Stimulated activated naive B cell treated with anti-CD40 and anti-IgM and Interleukin-4, amounts not matched to agents 10 μg/mL and 1 μg/mL and 100 μg/mL, for 72 hours (primary cell): Measurements from ENCODE around the gene AOX1.
"Not testable (repeated sequence)": the region's sequence is repeated elsewhere in the genome, so short reads cannot be mapped to it uniquely, and the experiment has no call there.

Experiments
- ATAC-seq, 2 donors: fragments of 150-1000 bp; cut with Tn5 transposase; replicated peaks; 2 replicates each; pipeline ENCODE4 v1.10.0; 2021; ENCODE audit warnings: moderate library complexity in 1 of 2
- DNase-seq: peaks from one replicate; pipeline ENCODE4 v3.0.0; 2021
- H3K27ac Mint-ChIP-seq: one replicate; pipeline ENCODE4 v1.8.0; 2022; ENCODE audit warnings: mild to moderate bottlenecking, mixed read lengths
- H3K27me3 Mint-ChIP-seq, 2 donors: one replicate each; pipeline ENCODE4 v1.8.0; 2022; ENCODE audit warnings: mixed read lengths in 2 of 2
- H3K36me3 Mint-ChIP-seq, 2 donors: one replicate each; pipeline ENCODE4 v1.8.0; 2022; ENCODE audit warnings: mixed read lengths in 2 of 2, mild to moderate bottlenecking in 1 of 2
- H3K4me1 Mint-ChIP-seq, 2 donors: one replicate each; pipeline ENCODE4 v1.8.0; 2022; ENCODE audit warnings: mixed read lengths in 2 of 2, mild to moderate bottlenecking in 1 of 2
- H3K4me3 Mint-ChIP-seq, 2 donors: one replicate each; pipeline ENCODE4 v1.8.0; 2022; ENCODE audit warnings: mild to moderate bottlenecking in 2 of 2, mixed read lengths in 2 of 2, moderate library complexity in 1 of 2
- H3K9me3 Mint-ChIP-seq, 2 donors: one replicate each; pipeline ENCODE4 v1.8.0; 2022; ENCODE audit warnings: mixed read lengths in 2 of 2, mild to moderate bottlenecking in 1 of 2

AOX1 gene

GRCh38 chr2:200585730-200586643, at the start of gene AOX1:
Gene AOX1 (plus strand): TSS chr2:200586014. CDS start chr2:200586109, 95 bp downstream.
- no peaks in the 10 kb centered on the region for H3K9me3 Mint-ChIP-seq
- H3K4me3 Mint-ChIP-seq: peak within 1 kb of the TSS; percentile 81 to 87
- H3K27ac Mint-ChIP-seq: peak within 1 kb of the TSS; percentile 66
- DNase-seq (peak; percentile 4), ATAC-seq (peak; percentile 62 to 72)
- H3K36me3 Mint-ChIP-seq: no peaks in the 10 kb centered on the region
- H3K27me3 Mint-ChIP-seq: peaks cover 23 to 25% of the 10 kb centered on the region in 2 donors
- H3K4me1 Mint-ChIP-seq: peaks cover 3 to 7% of the 10 kb centered on the region in 2 donors

- ATAC-seq: no peak
- Mint-ChIP-seq H3K27me3 (no peaks in the 10 kb centered on the region), H3K27ac (no peak overlapping the region), H3K4me3 (no peak overlapping the region), H3K36me3 (peaks cover 14 to 16% of the 10 kb centered on the region in 2 donors), H3K9me3 (peaks cover 0 to 4% of the 10 kb centered on the region in 2 donors), H3K4me1 (no peaks in the 10 kb centered on the region)
- DNase-seq: no peak
Observed at GRCh38 chr2:200538139-200538538, 47.7 kb upstream of the AOX1 start.

- Mint-ChIP-seq H3K9me3 (peaks cover 0 to 4% of the 10 kb centered on the region in 2 donors), H3K27ac (no peak overlapping the region), H3K36me3 (peaks cover 14 to 22% of the 10 kb centered on the region in 2 donors), H3K4me3 (no peak overlapping the region), H3K4me1 (no peaks in the 10 kb centered on the region), H3K27me3 (no peaks in the 10 kb centered on the region)
- ATAC-seq (no peak), DNase-seq (no peak)
Observed at GRCh38 chr2:200540793-200541192, 45.0 kb upstream of the AOX1 start.

GRCh38 chr2:200566596-200566995, 19.2 kb upstream of the AOX1 start:
- H3K4me3 Mint-ChIP-seq, ATAC-seq, H3K4me1 Mint-ChIP-seq, H3K9me3 Mint-ChIP-seq, DNase-seq, H3K27ac Mint-ChIP-seq, H3K27me3 Mint-ChIP-seq: not testable (repeated sequence)
- H3K36me3 Mint-ChIP-seq: peaks cover 8 to 12% of the 10 kb centered on the region in 2 donors

- H3K9me3 Mint-ChIP-seq: no peaks in the 10 kb centered on the region
- DNase-seq (no peak), ATAC-seq (no peak)
- H3K4me1 Mint-ChIP-seq: no peaks in the 10 kb centered on the region
- no peak overlapping the region for H3K4me3 Mint-ChIP-seq
- H3K27ac Mint-ChIP-seq: no peak overlapping the region
- H3K27me3 Mint-ChIP-seq: no peaks in the 10 kb centered on the region
- peaks cover 6 to 12% of the 10 kb centered on the region in 2 donors for H3K36me3 Mint-ChIP-seq
Observed at GRCh38 chr2:200567932-200568331, 17.9 kb upstream of the AOX1 start.

- ATAC-seq: no peak
- no peak overlapping the region for H3K27ac Mint-ChIP-seq
- H3K9me3 Mint-ChIP-seq: peaks cover 0 to 2% of the 10 kb centered on the region in 2 donors
- no peaks in the 10 kb centered on the region for H3K27me3 Mint-ChIP-seq
- peaks cover 6 to 9% of the 10 kb centered on the region in 2 donors for H3K36me3 Mint-ChIP-seq
- H3K4me3 Mint-ChIP-seq: no peak overlapping the region
- H3K4me1 Mint-ChIP-seq: no peaks in the 10 kb centered on the region
- DNase-seq: no peak
Observed at GRCh38 chr2:200575957-200576356, 9.9 kb upstream of the AOX1 start.

GRCh38 chr2:200577027-200577426, 8.8 kb upstream of the AOX1 start:
- H3K27me3 Mint-ChIP-seq: no peaks in the 10 kb centered on the region
- no peak overlapping the region for H3K4me3 Mint-ChIP-seq
- ATAC-seq: no peak
- peaks cover 3 to 4% of the 10 kb centered on the region in 2 donors for H3K36me3 Mint-ChIP-seq
- no peak overlapping the region for H3K27ac Mint-ChIP-seq
- DNase-seq: no peak
- H3K9me3 Mint-ChIP-seq: peaks cover 0 to 2% of the 10 kb centered on the region in 2 donors
- H3K4me1 Mint-ChIP-seq: no peaks in the 10 kb centered on the region

- DNase-seq (no peak), ATAC-seq (peak; percentile 44 to 55)
- Mint-ChIP-seq H3K27ac (no peak overlapping the region), H3K27me3 (peaks cover 5 to 6% of the 10 kb centered on the region in 2 donors), H3K36me3 (peaks cover 3 to 4% of the 10 kb centered on the region in 2 donors), H3K4me1 (no peaks in the 10 kb centered on the region), H3K9me3 (peaks cover 0 to 2% of the 10 kb centered on the region in 2 donors), H3K4me3 (no peak overlapping the region)
Observed at GRCh38 chr2:200578778-200579177, 7.0 kb upstream of the AOX1 start.

GRCh38 chr2:200584639-200585038, 1.2 kb upstream of the AOX1 start:
- no peak for DNase-seq
- H3K9me3 Mint-ChIP-seq: no peaks in the 10 kb centered on the region
- H3K4me3 Mint-ChIP-seq: peak overlapping the region in 1 of 2 donors; percentile 16
- peaks cover 15 to 18% of the 10 kb centered on the region in 2 donors for H3K27me3 Mint-ChIP-seq
- H3K4me1 Mint-ChIP-seq: peaks cover 3 to 7% of the 10 kb centered on the region in 2 donors
- ATAC-seq: no peak
- H3K27ac Mint-ChIP-seq: no peak overlapping the region
- no peaks in the 10 kb centered on the region for H3K36me3 Mint-ChIP-seq

GRCh38 chr2:200585340-200585729, 479 bp upstream of the AOX1 start:
- H3K27me3 Mint-ChIP-seq: peaks cover 16 to 19% of the 10 kb centered on the region in 2 donors
- ATAC-seq (no peak), DNase-seq (no peak)
- no peaks in the 10 kb centered on the region for H3K9me3 Mint-ChIP-seq
- no peak overlapping the region for H3K27ac Mint-ChIP-seq
- no peaks in the 10 kb centered on the region for H3K36me3 Mint-ChIP-seq
- peaks cover 3 to 7% of the 10 kb centered on the region in 2 donors for H3K4me1 Mint-ChIP-seq
- H3K4me3 Mint-ChIP-seq: peak overlapping the region; percentile 81 to 87

GRCh38 chr2:200586644-200586975, 796 bp downstream of the AOX1 start:
- peaks cover 3 to 7% of the 10 kb centered on the region in 2 donors for H3K4me1 Mint-ChIP-seq
- H3K4me3 Mint-ChIP-seq: peak overlapping the region; percentile 81 to 87
- ATAC-seq: no peak
- H3K9me3 Mint-ChIP-seq: no peaks in the 10 kb centered on the region
- no peaks in the 10 kb centered on the region for H3K36me3 Mint-ChIP-seq
- H3K27ac Mint-ChIP-seq: peak overlapping the region; percentile 32
- DNase-seq: no peak
- H3K27me3 Mint-ChIP-seq: peaks cover 24 to 25% of the 10 kb centered on the region in 2 donors

GRCh38 chr2:200587007-200587616, 1.3 kb downstream of the AOX1 start:
- no peak overlapping the region for H3K27ac Mint-ChIP-seq

GRCh38 chr2:200588076-200588678, 2.4 kb downstream of the AOX1 start:
- H3K9me3 Mint-ChIP-seq: no peaks in the 10 kb centered on the region
- DNase-seq (no peak), ATAC-seq (no peak)
- H3K36me3 Mint-ChIP-seq: no peaks in the 10 kb centered on the region
- peaks cover 22 to 24% of the 10 kb centered on the region in 2 donors for H3K27me3 Mint-ChIP-seq
- H3K4me1 Mint-ChIP-seq: peaks cover 3 to 7% of the 10 kb centered on the region in 2 donors
- H3K27ac Mint-ChIP-seq: no peak overlapping the region
- no peak overlapping the region for H3K4me3 Mint-ChIP-seq

More at GRCh38 chr2:200587007-200587616, 1.3 kb downstream of the AOX1 start:
- Mint-ChIP-seq H3K9me3 (no peaks in the 10 kb centered on the region), H3K27me3 (peaks cover 25 to 29% of the 10 kb centered on the region in 2 donors), H3K4me3 (no peak overlapping the region), H3K36me3 (no peaks in the 10 kb centered on the region), H3K4me1 (peaks cover 3 to 7% of the 10 kb centered on the region in 2 donors)
- DNase-seq (no peak), ATAC-seq (no peak)

GRCh38 chr2:200590090-200590489, 4.3 kb downstream of the AOX1 start:
- Mint-ChIP-seq H3K27me3 (peaks cover 14 to 20% of the 10 kb centered on the region in 2 donors), H3K9me3 (no peaks in the 10 kb centered on the region), H3K27ac (no peak overlapping the region), H3K4me1 (peaks cover 3 to 7% of the 10 kb centered on the region in 2 donors), H3K36me3 (no peaks in the 10 kb centered on the region), H3K4me3 (no peak overlapping the region)
- ATAC-seq (no peak), DNase-seq (no peak)
